Right ventricle myocardium superior (tissue), 1 donor: ENCODE measurements around the gene SPDEF. TPM values are rescaled to one million over a fixed set of nuclear protein-coding genes. Genes with fewer than 3 reads are reported as not detected.

Experiments
- ATAC-seq: fragments of 200-7000 bp; cut with Tn5 transposase; one replicate; pipeline ENCODE4 v1.9.1; 2020; ENCODE audit warnings: mild to moderate bottlenecking; ENCODE audit not compliant: poor library complexity
- DNase-seq: peaks from one replicate; pipeline ENCODE4 v3.0.0-alpha.2; 2020
- intact Hi-C: fragments of 100-400 bp; cut with DNase I; formaldehyde crosslinking; loops from one replicate; pipeline ENCODE4 v1.11.2; 2022
- total RNA-seq: library from RNA; stranded (reverse); fragmentation: NEBNext Ultra II Directional; extraction: Animal tissue kit (Norgen Biotek cat#: 25700); gene quantifications from one replicate; pipeline ENCODE4 v1.2.1, GENCODE V29; 2021
- donor health status: DM: no; HTN: yes; CAD: no; lungs with severe emphysema.

The SPDEF gene
- total RNA-seq, 1 donor from 2014 or later: not detected

DNA sequence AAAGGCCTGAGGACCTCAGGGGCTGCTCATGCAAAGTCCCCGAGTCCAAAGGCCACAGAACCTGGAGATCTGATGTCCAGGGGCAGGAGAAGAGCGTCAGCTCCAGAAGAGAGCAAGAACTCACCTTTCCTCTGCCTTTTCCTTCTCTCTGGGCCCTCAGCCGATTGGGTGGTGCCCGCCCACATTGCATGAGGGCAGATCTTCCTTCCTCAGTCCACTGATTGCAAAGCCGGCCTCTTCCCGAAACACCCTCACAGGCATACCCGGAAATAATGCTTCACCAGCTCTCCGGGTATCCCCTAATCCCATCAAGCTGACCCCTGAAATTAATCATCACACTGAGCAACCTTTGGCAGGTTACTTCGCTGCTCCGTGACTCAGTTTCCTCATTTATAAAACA lies 33.4 kb downstream of the SPDEF start:
- DNase-seq (peak; percentile 2), ATAC-seq (no peak)
- intact Hi-C loops: no loop called here

DNA sequence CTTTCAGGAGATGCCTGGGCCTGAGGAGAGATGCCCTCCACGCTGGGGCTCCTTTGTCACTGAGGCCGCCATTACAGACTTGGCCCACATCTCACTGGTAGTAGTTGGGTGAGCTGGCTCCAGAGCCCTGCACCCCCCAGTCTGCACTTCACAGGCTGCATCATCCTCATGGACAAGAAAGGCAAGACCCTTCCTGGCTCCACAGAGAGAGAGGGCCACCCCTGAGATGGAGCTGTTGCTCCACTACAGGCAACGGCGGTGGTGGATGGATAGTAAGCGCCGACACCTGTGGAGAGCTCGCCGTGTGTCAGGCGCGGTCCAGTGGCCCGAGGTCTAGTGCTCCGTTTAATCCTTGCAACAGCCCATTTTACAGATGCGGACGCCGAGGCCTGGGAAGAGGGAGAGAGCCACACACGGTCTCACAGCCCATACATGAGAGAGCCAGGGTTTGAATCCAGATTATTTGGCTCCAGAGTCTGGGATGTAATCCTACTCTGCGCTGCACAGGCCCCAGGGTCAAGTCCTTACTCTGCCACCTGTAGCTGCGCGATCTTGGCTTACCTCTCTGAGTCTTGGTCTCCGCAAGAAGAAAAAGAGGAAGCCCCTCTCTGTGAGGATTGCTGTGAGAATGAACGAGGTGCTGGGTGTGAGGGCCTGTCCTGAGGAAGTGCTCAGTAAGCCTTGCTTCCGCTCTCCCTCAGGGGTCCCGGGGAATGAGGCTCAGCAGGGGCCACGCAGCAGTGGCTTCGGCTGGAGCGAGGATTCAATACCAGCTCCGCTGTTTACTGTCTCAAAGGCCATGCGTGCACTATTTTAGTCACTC lies 34.5 kb downstream of the SPDEF start:
- intact Hi-C loops: no loop called here
- DNase-seq: peak; percentile 34

DNA sequence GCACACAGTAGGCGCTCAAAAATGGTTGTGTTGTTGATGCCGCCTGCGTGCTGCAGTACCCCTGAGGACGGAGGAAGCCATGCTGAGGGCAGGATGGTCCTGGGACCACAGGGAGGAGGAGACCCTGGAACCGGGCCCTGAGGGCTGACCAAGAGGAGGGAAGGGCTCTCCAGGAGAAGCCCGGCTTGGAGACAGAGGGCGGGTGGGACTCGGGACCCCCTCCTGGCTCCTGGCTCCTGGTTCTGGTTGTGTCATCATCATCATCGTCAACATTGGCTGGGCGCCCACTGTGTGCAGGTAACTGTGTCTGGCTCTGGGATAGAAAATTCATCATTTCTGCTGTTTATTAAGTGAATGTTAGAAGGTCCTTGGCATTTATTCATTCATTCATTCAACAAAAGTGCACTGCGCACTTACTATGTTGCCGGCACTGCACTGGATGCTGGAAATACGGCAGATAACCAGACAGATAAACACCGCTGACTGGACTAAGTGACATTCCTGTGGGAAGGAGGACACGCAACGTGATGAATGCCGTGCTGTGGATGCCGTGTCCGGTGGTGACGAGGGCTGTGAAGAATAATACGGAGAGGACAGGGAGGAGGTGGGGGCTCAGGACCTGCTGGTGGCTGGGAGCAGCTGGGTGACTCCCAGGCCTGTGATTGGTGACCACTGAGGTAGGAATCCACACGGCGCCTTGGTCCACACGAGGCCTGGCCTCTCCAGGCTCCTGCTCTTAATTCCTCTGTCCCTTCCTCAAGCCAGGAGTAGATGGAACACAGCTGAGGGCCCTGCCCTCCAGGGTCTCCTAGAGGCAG lies 35.3 kb downstream of the SPDEF start:
- intact Hi-C loops: no loop called here
- DNase-seq: peak; percentile 35
- no peak for ATAC-seq

More for the DNA sequence above, 34.5 kb downstream of the SPDEF start:
- no peak for ATAC-seq

DNA sequence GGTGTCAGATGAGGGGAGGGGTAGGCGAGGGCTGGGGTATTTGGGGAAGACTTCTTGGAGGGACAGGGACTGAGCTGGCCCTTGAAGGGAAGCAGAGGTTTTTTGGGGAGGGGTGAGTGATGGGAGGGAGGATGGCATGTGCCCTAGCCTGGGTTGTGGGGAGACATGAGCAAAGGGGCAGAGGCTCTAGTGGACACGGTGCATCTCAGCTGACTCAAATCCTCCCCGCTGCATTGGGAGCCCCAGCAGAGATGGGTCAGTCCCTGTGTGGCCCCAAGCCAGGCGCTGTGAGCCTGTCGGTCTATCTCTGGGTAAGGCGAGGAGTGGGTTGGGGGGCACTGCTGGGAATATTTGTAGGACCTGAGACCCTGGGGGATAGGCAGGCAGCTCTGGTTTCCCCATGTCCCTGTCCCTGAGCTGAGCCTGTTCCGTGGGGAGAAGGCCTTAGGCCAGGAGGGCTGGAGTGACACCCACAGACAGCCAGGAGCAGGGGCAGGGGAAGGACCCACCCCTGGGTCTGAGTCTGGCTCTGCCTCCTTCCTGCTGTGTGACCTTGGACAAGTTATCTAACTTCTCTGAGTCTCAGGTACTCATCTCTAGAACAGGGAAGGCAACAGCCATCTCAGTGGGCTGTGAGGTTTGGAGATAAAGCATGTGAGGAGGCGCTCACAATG lies 36.0 kb downstream of the SPDEF start:
- DNase-seq: peak; percentile 20
- intact Hi-C loops: no loop called here
- no peak for ATAC-seq

DNA sequence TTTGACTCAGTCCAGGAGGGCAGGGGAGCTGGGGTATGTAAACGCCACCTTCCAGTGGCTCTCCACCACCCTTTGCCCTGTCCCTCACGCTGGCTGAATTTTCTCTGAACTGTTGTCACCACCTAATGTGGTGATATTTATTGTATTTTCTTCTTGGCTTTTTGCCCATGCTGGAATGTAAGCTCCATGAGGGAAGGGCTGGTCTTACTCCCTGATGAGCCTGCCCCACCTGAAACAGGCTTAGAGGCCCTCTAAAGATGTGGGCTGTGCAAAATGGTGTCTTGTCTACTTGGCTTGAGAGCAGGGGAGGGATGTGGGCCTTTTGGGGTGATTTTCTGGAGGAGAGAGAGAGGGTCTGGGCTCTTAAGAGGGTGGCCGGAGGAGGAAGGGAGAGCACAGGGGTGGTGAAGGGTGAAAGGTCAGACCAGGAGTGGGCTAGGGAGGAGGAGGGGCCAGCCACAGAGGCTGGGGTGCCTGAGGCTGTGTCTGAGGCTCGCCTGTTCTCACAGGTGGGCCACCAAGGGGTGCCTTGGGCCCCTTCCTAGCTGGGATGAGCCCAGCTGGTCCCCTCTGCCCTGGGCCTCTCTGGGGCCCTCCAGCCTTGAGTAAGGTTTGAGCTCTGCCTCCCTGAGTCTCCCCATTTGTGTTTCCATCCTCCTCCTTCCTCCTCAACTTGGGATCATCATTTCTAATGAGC lies 37.3 kb downstream of the SPDEF start:
- intact Hi-C loops: no loop called here
- DNase-seq (no peak), ATAC-seq (no peak)

DNA sequence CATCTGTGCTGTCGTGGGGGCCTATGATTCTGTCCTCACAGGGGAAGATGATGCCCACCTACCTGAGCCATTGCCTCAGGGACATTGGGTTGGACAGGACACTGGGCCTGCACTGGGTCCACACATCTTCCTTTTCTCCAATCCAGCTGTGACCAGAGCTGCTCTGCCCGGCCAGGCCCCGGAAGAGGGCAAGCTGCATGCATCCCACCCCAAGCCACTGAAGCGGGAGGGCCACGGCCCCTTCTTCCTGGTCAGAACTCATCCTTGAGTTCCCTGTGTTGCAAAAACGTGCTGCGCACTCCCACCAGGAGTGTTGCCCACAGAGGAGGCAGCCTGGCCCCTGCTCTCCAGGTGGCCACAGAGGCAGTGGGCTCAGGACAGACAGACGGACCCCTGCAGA lies 38.2 kb downstream of the SPDEF start:
- DNase-seq: no peak
- intact Hi-C loops: no loop called here
- ATAC-seq: no peak

DNA sequence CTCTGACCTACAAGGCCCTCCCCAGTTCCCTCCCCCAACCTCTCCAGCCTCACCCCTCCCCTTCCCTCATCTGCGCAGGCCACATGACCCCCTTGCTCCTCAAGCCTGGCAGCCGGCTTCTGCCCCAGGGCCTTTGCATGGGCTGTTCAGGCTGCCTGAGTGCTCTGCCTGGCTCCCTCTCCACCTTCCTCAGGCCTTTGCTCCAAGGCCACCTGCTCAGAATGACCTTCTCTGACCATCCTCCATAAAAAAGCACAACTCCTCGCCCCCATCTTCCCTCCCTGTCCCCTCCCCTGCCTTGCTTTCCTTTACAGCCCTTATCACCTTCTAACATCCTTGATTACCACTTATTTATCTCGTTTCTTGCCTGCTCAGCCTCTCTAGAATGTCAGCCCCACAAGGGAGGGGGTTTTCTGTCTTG lies 38.7 kb downstream of the SPDEF start:
- ATAC-seq: no peak
- intact Hi-C loops: no loop called here
- DNase-seq: no peak

DNA sequence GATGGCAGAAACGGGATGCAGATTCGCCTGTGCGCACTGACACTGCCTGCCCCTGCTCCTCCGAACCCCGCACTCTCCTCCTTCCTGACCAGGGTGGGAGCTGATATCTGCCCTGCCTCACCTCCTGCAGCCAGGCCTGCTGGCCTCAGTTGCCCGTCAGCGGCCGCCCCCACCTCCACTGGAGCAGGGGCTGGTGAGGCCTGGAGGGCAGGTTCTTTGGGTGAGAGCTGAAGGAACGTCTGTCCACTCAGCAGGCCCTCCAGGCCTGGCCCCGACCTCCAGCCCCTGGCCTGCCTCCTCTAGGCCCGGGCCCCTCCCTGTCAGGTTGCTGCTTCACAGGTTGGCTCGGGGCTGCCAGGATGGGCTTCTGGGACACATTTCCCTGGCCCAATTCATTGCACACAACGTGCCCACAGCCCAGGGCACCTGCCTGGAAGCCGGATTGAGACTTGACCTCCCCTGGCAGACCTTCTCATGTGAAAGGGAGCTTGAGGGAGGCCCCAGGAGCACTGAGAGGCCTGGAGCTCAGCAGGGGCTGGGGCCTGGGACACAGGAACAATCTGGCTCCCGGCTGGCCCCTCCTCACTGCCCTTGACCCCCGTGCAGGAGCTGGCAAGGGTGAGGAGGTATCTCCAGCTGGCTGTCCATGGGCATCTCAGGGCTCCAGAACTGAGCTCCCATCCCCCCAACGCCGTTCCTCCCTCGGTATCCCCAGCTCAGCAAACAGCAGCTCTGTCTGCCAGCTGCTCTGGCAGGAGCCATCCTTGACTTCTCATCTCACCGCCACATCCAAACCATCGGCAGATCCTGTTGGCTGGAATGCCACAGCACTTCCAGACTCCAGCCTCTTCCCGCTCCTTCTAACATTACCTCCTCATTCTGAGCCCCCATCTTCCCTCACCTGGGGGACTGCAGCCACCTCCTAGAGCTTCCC lies 39.5 kb downstream of the SPDEF start:
- DNase-seq: no peak
- ATAC-seq: no peak
- intact Hi-C loops: no loop called here

DNA sequence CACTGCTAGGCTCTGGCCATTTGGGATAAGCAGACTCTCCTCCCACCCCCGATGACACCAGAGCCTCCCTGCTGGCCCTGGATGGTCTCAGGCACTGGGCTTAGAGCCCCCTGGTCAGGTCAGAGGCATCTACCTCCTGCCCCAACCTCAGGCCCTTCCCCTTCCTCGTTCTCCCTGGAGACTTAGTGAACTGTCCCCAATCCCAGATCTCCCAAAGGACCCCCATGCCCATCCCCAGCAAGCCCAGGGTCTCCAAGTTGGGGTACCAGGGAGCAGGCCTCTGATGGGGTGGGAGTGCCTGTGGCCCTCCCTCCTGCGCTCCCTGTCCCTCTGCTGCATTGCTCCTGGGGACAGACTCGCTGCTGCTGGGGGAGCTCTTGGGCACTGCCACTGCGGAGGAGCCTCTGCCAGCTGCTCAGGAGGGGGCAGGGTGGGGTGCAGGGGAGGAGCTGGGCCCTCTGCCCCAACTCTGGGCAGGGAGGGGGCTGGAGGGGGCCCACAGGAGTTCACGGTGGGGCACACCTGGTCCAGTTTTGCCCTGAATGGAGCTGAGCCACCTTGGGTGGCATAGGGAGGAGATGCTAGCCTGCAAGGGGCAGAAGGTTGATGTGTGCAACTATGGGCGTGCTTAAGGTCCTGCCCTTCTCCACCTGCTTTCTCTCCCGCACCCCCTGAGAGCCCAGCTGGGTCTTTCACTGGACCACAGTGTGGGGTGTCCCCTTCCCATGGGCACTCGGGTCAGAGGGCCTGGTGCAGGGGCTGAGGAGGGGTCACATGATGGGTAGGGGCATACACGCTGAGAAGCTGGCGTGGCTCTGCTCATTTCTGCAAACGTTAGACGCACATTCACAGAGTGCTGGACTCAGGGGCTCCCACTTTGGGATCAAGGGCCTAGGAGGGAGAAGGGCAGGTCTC lies 40.4 kb downstream of the SPDEF start:
- DNase-seq: no peak
- intact Hi-C loops: no loop called here
- ATAC-seq: no peak

DNA sequence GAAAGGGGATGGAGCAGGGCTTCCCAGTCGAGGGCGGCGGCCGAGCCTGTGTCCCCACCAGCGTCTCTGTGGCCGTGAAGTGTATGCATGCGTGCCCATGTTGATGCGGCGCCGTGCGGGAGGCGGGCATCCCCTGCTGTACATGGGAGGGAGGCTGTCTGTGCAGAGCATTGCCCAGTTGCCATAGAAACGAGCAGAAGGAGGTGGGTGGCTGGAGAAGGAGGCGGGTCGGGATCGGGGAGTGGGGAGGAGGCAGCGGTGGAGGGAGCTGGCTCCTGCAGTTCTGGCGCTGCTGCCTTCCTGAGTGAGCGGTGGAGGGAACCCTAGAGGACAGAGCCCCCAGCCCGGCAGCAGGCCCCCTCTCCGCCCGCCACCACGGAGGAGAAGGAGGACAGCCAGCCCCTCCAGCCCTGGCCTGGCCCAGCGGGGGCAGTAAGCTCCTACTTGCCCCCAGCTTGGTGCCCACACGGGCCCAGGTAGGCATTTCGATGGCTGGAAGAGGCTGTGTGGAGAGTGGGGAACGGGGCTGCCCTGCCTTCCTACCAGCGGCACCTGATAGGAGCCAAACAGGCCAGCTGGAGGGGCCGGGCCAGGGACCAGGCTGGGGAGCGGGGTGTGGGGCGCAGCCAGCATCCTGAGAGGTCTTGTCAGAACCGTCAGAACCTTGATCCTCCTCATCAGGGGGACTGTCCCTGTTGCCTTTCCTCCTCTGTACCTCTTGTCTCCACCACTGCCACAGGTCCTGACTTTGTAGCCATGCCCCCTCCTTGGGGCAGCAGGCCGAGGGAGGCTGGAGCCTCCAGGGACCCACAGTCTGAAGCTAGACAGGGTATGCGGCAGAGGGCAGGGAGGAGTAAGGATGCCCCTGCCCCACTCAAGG lies 41.3 kb downstream of the SPDEF start:
- DNase-seq (no peak), ATAC-seq (no peak)
- intact Hi-C loops: no loop called here

DNA sequence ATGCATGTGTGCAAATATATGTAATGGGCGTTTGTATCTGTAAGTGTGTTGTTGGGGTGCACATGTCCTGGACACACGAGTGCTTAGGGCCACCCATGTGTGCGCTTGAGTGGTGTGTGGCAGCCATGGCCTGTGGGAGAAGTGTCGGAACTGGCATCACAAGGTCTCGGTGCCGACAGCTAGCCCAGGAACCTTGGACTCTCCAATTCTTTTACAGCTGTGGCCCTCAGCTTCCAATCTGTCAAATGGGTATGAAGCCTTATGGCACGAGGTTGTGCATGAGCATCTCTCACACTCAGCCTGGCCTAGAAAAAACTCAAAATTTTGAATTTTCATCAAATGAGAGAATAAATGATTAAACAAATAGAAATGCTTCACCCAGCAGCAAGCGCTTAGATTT lies 42.0 kb downstream of the SPDEF start:
- intact Hi-C loops: no loop called here
- ATAC-seq (no peak), DNase-seq (no peak)

DNA sequence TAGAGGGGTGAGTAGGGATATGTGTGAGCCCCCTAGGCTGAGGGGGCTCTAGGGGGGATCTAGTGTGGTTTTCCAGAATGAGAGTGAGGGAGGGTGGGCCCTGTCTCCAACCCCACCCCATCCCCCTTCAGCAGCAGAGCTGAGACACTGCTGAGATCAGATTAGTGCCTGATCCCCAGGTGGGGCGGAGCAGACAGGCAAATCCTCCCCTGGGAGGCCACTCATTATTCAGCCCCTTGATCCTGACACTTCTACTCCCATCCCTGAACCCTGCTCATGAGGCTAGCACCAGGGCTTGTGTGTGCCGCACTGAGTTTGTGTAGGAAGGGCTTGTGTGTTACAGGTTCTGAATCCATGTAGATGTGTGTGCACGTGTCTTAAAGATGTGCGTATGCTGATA lies 42.5 kb downstream of the SPDEF start:
- DNase-seq: no peak
- intact Hi-C loops: no loop called here

DNA sequence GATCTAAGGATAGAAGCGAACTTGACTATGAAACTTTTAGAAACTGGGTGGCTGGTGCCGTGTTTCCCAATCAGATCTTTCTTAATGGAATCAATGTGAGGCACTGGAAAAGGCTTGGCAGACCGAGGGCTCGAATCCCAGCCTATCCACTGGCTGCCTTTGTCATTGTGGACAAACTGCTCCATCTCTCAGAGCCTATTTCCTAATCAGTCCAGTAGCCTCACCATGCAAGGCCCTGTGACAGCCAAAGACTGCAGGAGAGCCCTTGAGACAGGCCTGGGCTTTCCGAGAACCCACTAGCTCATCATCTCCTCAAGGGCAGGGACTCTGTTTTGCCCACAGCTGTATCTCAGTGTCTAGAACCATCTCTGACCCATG lies 43.4 kb downstream of the SPDEF start:
- DNase-seq (no peak), ATAC-seq (no peak)
- intact Hi-C loops: no loop called here

More for the DNA sequence above, 42.5 kb downstream of the SPDEF start:
- ATAC-seq: no peak

DNA sequence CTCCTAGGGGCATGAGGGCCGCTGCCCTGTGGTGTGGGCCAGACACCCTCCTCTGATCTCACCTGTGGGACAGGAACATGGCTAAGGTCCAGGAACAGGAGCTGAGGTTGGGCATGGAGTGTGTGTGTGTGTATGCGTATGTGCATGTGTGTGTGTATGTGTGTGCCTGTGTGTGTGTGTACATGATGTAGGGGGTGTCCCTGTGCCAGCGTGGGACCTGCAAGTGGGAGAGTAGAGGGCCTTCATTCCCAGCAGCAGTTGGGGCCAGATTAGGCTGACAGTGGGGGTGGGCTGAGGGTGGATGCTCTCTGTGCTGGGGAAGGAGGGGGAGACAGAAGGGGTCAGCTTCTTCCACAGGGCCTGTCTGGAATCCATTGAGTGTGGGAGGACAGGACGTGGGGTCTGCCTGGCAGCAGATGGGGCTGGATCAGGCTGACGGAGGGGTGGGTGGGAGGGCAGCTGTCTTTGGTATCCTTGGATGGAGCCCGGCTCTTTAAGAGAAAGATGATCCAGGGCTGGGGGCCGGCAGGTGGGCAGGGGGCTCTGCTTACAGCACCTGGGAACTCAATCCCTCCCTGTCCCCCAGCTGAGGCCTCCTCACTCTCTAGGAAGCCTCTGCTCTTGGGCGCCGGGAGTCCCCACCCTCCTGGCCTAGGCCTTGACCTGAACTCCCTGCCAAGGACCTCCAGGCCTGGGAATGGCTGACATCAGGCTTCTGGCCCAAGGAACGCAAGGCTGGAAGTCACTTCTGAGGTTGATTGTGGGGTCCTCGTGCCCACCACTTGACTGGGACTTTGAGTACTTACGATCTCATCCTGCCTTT lies 44.0 kb downstream of the SPDEF start:
- ATAC-seq: no peak
- intact Hi-C loops: no loop called here
- no peak for DNase-seq

DNA sequence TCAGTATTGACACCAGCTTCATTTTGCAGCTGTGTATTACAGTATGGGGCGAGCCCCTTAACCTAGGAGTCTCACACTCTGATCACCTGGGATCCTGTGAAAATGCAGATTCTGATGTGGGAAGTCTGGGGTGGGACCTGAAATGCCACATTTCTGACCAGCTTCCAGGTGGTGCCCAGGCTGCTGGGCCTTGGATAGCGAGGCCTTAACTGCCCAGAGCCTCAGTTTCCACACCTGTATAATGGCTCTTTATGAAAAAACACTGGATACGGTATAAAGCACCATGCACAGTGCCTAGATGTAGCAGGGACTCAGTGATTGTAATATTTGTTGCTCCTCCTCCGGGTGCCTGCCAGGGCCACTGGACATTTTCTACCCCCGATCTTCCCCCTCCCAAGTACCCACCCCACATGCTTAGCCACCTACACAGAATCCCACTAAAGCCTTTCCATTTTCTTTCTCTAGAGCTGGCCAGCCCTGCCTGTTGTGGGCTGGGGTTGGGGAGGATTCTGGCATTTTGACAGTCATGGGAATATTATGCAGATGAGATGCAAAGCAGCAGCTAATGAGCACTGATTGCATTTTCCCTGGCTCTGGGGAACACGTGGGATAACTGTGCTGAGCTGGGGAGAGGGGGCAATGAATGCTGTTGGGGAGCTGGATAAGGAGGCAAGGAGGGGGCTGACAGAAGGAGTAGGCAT lies 44.8 kb downstream of the SPDEF start:
- no peak for ATAC-seq
- no peak for DNase-seq
- intact Hi-C loops: no loop called here
